Mesenchymal stem cell (in vitro differentiated cells and primary cell): ENCODE measurements around the gene ARHGAP6.

ENCODE experiments used
- DNase-seq: peaks from one replicate; pipeline ENCODE4 v3.0.0-alpha.2; 2013
- H2AFZ ChIP-seq: one replicate; pipeline ENCODE4 v1.6.1; 2013; ENCODE audit warnings: low read depth, mild to moderate bottlenecking, control low read depth, inconsistent platforms, low read length, moderate library complexity
- H2AK5ac ChIP-seq: 2 replicates; pipeline ENCODE4 v1.6.1; 2013; ENCODE audit warnings: low read length, moderate library complexity, mild to moderate bottlenecking, inconsistent platforms; ENCODE audit not compliant: severe bottlenecking
- H2BK120ac ChIP-seq: one replicate; pipeline ENCODE4 v1.6.1; 2013; ENCODE audit warnings: low read depth, mild to moderate bottlenecking, inconsistent platforms, low read length, moderate library complexity
- H2BK12ac ChIP-seq, 2 experiments: one replicate each; pipeline ENCODE4 v1.6.1; 2013; ENCODE audit warnings: inconsistent platforms in 2 of 2, low read length in 2 of 2, mild to moderate bottlenecking in 2 of 2, moderate library complexity in 2 of 2, control low read depth in 1 of 2
- H2BK15ac ChIP-seq: one replicate; pipeline ENCODE4 v1.6.1; 2013; ENCODE audit warnings: mild to moderate bottlenecking, low read depth, inconsistent platforms; ENCODE audit not compliant: poor library complexity, severe bottlenecking
- H2BK5ac ChIP-seq: 2 replicates; pipeline ENCODE4 v1.6.1; 2013; ENCODE audit warnings: low read depth, mild to moderate bottlenecking, low read length, control low read depth, inconsistent platforms; ENCODE audit not compliant: poor library complexity, severe bottlenecking
- H3K14ac ChIP-seq, 2 experiments: one replicate each; pipeline ENCODE4 v1.6.1; 2013; ENCODE audit warnings: inconsistent platforms in 2 of 2, low read length in 2 of 2, control low read depth in 1 of 2, mild to moderate bottlenecking in 1 of 2, moderate library complexity in 1 of 2
- H3K18ac ChIP-seq, 2 experiments: one replicate each; pipeline ENCODE4 v1.6.1; 2013; ENCODE audit warnings: inconsistent platforms in 2 of 2, low read length in 2 of 2, control low read depth in 1 of 2, low read depth in 1 of 2, mild to moderate bottlenecking in 1 of 2
- H3K23ac ChIP-seq, 2 experiments: one replicate each; pipeline ENCODE4 v1.6.1; 2013; ENCODE audit warnings: inconsistent platforms in 2 of 2, low read length in 2 of 2, mild to moderate bottlenecking in 2 of 2, moderate library complexity in 2 of 2, control low read depth in 1 of 2
- H3K27ac ChIP-seq: 2 replicates; pipeline ENCODE4 v1.5.1; 2013; ENCODE audit warnings: mild to moderate bottlenecking, moderate library complexity, low read length, control low read depth, inconsistent platforms; ENCODE audit not compliant: poor library complexity, severe bottlenecking
- H3K27me3 ChIP-seq, 2 experiments: 2 replicates each; pipeline versions ENCODE4 v1.6.1 to v1.7.0; 2013; ENCODE audit warnings: low read length in 2 of 2, mild to moderate bottlenecking in 2 of 2, moderate library complexity in 2 of 2, control low read depth in 1 of 2, inconsistent platforms in 1 of 2; ENCODE audit not compliant: control insufficient read depth in 1 of 2, insufficient read depth in 1 of 2
- H3K36me3 ChIP-seq, 2 experiments: 2 replicates each; pipeline versions ENCODE4 v1.6.1 to v1.7.0; 2013; ENCODE audit warnings: low read length in 2 of 2, control low read depth in 1 of 2, inconsistent platforms in 1 of 2, low read depth in 1 of 2, mild to moderate bottlenecking in 1 of 2; ENCODE audit not compliant: insufficient read depth in 2 of 2, control insufficient read depth in 1 of 2
- H3K4ac ChIP-seq, 2 experiments: one replicate each; pipeline ENCODE4 v1.6.1; 2013; ENCODE audit warnings: inconsistent platforms in 2 of 2, low read length in 2 of 2, mild to moderate bottlenecking in 2 of 2, moderate library complexity in 2 of 2, control low read depth in 1 of 2, low read depth in 1 of 2
- H3K4me1 ChIP-seq: 2 replicates; pipeline ENCODE4 v1.6.1; 2013; ENCODE audit warnings: low read depth, low read length, control low read depth; ENCODE audit not compliant: control insufficient read depth, insufficient read depth
- H3K4me2 ChIP-seq: 2 replicates; pipeline ENCODE4 v1.6.1; 2013; ENCODE audit warnings: low read length, mild to moderate bottlenecking, inconsistent platforms; ENCODE audit not compliant: poor library complexity, severe bottlenecking
- H3K4me3 ChIP-seq, 2 experiments: 2 replicates each; pipeline versions ENCODE4 v1.5.1 to v1.7.0; 2013; ENCODE audit warnings: low read length in 2 of 2, mild to moderate bottlenecking in 2 of 2, control low read depth in 1 of 2, low read depth in 1 of 2; ENCODE audit not compliant: insufficient read depth in 1 of 2
- H3K79me1 ChIP-seq: replicated peaks from 2 replicates; pipeline ENCODE4 v1.6.1; 2013; ENCODE audit warnings: mild to moderate bottlenecking, control low read depth, low read length, inconsistent platforms; ENCODE audit not compliant: poor library complexity, severe bottlenecking
- H3K9ac ChIP-seq: 2 replicates; pipeline ENCODE4 v1.7.0; 2013; ENCODE audit warnings: mild to moderate bottlenecking, low read length, moderate library complexity
- H3K9me3 ChIP-seq: 2 replicates; pipeline ENCODE4 v1.7.0; 2013; ENCODE audit warnings: mild to moderate bottlenecking, low read length; ENCODE audit not compliant: control insufficient read depth
- H4K8ac ChIP-seq: one replicate; pipeline ENCODE4 v1.6.1; 2013; ENCODE audit warnings: inconsistent platforms, mild to moderate bottlenecking, low read length, moderate library complexity
- H4K91ac ChIP-seq: one replicate; pipeline ENCODE4 v1.6.1; 2013; ENCODE audit warnings: mild to moderate bottlenecking, low read length, inconsistent platforms
- WGBS: methylation state at CpG from one replicate; pipeline ENCODE4 v1.1.7; 2013; ENCODE audit warnings: mixed read lengths; 5-methylcytosine and 5-hydroxymethylcytosine counted together

ARHGAP6 gene

GRCh38 chrX:11171956-11172355, 493.8 kb downstream of the ARHGAP6 start:
- Histone ChIP-seq H3K9ac (no peak overlapping the region), H3K36me3 (peaks cover 0 to 70% of the 10 kb centered on the region in 2 experiments), H2BK15ac (no peak overlapping the region), H4K91ac (no peak overlapping the region), H3K27ac (no peak overlapping the region), H3K23ac (no peak overlapping the region), H2AK5ac (no peak overlapping the region), H2BK5ac (no peak overlapping the region), H3K9me3 (no peaks in the 10 kb centered on the region), H3K4me3 (no peak overlapping the region), H4K8ac (no peak overlapping the region), H2BK120ac (no peak overlapping the region), H3K18ac (no peak overlapping the region), H3K4me2 (no peak overlapping the region), H3K14ac (no peak overlapping the region), H3K4ac (no peak overlapping the region), H3K27me3 (no peaks in the 10 kb centered on the region), H3K79me1 (no peaks in the 10 kb centered on the region), H2AFZ (no peak overlapping the region), H2BK12ac (no peak overlapping the region), H3K4me1 (no peaks in the 10 kb centered on the region)
- no peak for DNase-seq
- WGBS, result no CpG with 5 or more reads among the region's 4 CpGs

GRCh38 chrX:11164433-11164832, 501.3 kb downstream of the ARHGAP6 start:
- no peak overlapping the region for H2BK15ac ChIP-seq
- no peak overlapping the region for H3K14ac ChIP-seq
- no peak overlapping the region for H2AFZ ChIP-seq
- H2BK12ac ChIP-seq, result no peak overlapping the region
- no peak overlapping the region for H3K18ac ChIP-seq
- H3K27me3 ChIP-seq, result no peaks in the 10 kb centered on the region
- WGBS, result 86% methylated on average over 6 of the region's 6 CpGs
- H3K9ac ChIP-seq, result no peak overlapping the region
- H2BK5ac ChIP-seq, result no peak overlapping the region
- H4K8ac ChIP-seq, result no peak overlapping the region
- H3K4me3 ChIP-seq, result no peak overlapping the region
- DNase-seq, result no peak
- H3K9me3 ChIP-seq, result no peaks in the 10 kb centered on the region
- H3K4me2 ChIP-seq, result no peak overlapping the region
- no peak overlapping the region for H4K91ac ChIP-seq
- H2AK5ac ChIP-seq, result no peak overlapping the region
- H2BK120ac ChIP-seq, result no peak overlapping the region
- H3K4ac ChIP-seq, result no peak overlapping the region
- peaks cover 0 to 28% of the 10 kb centered on the region in 2 experiments for H3K36me3 ChIP-seq
- no peaks in the 10 kb centered on the region for H3K79me1 ChIP-seq
- H3K4me1 ChIP-seq, result no peaks in the 10 kb centered on the region
- H3K23ac ChIP-seq, result no peak overlapping the region
- no peak overlapping the region for H3K27ac ChIP-seq

GRCh38 chrX:11159149-11159548, 506.6 kb downstream of the ARHGAP6 start:
- Histone ChIP-seq H2BK12ac (no peak overlapping the region), H3K9me3 (no peaks in the 10 kb centered on the region), H2BK120ac (no peak overlapping the region), H2BK5ac (no peak overlapping the region), H3K27ac (no peak overlapping the region), H3K4me2 (no peak overlapping the region), H3K18ac (no peak overlapping the region), H3K4ac (no peak overlapping the region), H4K91ac (no peak overlapping the region), H2AK5ac (no peak overlapping the region), H3K27me3 (no peaks in the 10 kb centered on the region), H3K9ac (no peak overlapping the region), H3K79me1 (no peaks in the 10 kb centered on the region), H3K23ac (no peak overlapping the region), H3K4me1 (no peaks in the 10 kb centered on the region), H2AFZ (no peak overlapping the region), H3K14ac (no peak overlapping the region), H4K8ac (no peak overlapping the region), H2BK15ac (no peak overlapping the region), H3K4me3 (no peak overlapping the region), H3K36me3 (peaks cover 0 to 30% of the 10 kb centered on the region in 2 experiments)
- 100% methylated on average over 1 of the region's 1 CpG for WGBS
- DNase-seq, result no peak

GRCh38 chrX:11151799-11152559, 513.7 kb downstream of the ARHGAP6 start:
- Histone ChIP-seq H3K4me1 (peaks cover 1% of the 10 kb centered on the region), H2AFZ (no peak overlapping the region), H2AK5ac (no peak overlapping the region), H3K9me3 (no peaks in the 10 kb centered on the region), H2BK12ac (no peak overlapping the region), H3K36me3 (peaks cover 2 to 28% of the 10 kb centered on the region in 2 experiments), H4K91ac (no peak overlapping the region), H3K18ac (no peak overlapping the region), H3K27ac (no peak overlapping the region), H3K9ac (no peak overlapping the region), H2BK120ac (no peak overlapping the region), H3K4me2 (no peak overlapping the region), H2BK5ac (no peak overlapping the region), H2BK15ac (no peak overlapping the region), H3K27me3 (no peaks in the 10 kb centered on the region), H3K79me1 (no peaks in the 10 kb centered on the region), H3K23ac (no peak overlapping the region), H3K4ac (no peak overlapping the region), H3K14ac (no peak overlapping the region), H4K8ac (no peak overlapping the region), H3K4me3 (no peak overlapping the region)
- 67% methylated on average over 1 of the region's 4 CpGs for WGBS
- no peak for DNase-seq
